GM21390 (cell line): ENCODE measurements around the gene LRRC55.

ENCODE experiments used
- ATAC-seq: cut with Tn5 transposase; IDR thresholded peaks from one replicate; pipeline ENCODE4 v1.9.1; 2021; ENCODE audit not compliant: unreplicated experiment

LRRC55 gene, protein sequence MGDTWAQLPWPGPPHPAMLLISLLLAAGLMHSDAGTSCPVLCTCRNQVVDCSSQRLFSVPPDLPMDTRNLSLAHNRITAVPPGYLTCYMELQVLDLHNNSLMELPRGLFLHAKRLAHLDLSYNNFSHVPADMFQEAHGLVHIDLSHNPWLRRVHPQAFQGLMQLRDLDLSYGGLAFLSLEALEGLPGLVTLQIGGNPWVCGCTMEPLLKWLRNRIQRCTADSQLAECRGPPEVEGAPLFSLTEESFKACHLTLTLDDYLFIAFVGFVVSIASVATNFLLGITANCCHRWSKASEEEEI

DNA sequence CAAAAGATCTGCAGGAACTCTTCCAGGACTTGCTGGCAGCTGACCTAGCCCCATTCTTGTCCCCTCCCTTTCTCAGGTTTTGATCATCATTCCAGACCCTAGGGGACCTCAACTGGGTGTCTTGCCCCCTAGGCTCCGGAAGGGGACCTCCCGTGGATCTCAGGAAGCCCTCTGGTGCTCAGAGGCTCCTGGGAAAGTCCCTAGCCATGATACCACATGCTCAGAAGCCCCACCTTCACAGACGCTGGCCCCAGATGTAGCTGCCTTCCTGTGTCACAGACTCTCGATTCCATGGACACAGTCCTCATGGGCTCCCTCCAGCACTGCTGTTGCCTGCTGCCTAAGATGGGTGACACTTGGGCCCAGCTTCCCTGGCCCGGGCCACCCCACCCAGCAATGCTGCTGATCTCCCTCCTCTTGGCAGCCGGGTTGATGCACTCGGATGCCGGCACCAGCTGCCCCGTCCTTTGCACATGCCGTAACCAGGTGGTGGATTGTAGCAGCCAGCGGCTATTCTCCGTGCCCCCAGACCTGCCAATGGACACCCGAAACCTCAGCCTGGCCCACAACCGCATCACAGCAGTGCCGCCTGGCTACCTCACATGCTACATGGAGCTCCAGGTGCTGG lies at the start of gene LRRC55:
Gene LRRC55, plus strand, starts transcription at position 276 of the 628 bp plus-strand sequence. Its CDS starts 70 bp downstream, at position 346.
- ATAC-seq, result no peak

DNA sequence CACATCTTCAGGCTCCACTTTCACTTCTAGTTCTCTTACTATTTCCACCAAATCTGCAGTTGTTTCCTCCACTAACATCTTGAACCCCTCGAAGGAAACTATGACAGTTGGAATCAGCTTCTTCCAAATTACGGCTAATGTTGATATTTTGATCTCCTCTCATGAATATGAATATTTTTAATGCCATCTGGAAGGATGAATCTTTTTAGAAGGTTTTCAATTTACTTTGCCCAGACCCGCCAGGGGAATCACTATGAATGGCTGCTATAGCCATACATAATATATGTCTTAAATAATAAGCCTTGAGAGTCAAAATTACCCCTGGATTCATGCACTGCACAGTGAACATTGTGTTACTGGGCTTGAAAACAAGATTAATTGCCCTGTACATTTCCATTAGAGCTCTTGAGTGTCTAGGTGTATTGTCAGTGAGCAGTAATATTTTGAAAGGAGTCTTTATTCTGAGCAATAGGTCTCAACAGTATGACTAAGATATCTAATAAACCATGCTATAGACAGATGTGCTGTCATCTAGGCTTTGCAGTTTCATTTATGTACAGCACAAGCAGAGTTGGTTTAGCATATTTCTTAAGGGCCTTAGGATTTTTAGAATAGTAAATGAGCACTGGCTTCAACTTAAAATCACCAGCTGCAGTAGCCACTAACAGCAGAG lies 48.3 kb upstream of the LRRC55 start:
- no peak for ATAC-seq

DNA sequence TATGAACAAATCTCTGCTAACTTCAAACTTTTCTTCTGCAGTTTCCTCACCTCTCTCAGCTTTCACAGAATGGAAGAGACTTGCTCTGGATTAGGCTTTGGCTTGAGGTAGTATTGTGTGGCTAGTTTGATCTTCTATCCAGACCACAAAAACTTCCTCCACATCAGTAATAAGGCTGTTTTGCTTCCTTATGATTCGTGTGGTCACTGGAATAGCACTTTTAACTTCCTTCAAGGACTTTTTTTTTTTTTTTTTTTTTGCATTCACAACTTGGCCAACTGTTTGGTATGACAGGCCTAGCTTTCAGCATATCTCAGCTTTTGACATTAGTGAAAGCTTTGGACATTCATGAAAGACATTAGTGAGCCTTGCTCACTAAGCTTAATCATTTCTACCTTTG lies 47.5 kb upstream of the LRRC55 start:
- no peak for ATAC-seq

DNA sequence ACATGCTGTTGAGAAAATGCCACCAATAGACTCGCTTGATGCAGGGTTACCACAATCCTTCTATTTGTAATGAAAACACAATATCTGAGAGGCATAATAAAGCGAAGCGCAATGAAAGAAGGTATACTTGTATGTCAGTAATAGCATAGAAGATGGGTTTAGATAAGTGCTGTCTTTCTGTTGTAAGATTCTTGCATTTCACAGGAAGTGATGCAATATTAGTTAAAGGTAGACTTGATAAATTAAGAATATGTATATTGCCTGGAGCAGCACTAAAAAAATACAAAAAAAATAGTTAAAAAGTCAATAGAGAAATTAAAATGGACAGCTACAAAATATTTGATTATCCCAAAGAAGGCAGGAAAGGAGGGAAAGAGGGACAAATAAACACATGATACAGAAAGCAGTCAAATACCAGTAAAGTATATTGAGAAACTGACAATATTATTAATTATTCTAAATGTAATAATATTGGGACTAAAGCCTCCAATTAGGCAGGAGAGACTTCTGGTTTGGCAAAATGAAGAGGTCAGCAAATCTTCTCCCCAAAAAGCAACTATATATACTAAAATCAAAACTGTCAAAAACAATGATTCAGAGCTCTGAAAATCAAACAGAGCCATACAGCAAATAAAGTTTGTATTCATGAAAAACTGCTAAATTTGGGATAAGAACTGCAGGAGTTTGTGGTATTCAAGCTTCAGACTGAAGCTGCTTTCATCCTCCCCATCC lies 46.6 kb upstream of the LRRC55 start:
- ATAC-seq, result no peak

DNA sequence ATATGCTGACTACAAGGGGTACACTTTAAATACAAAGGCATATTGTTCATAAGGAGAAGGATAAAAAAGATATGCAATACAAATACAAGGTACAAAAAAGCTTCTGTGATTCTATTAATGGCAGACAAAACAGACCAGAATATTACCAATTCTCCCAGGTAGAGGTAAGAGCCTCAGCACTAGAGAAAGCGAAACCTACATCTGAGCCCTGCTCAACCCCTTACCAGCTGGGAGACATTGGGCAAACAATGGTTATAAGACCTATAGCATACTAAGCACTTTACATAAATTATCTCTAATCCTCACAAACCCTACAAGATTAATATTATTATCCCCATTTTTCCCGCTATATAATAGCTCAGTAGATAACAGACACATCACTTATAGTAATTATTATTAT lies 41.2 kb upstream of the LRRC55 start:
- ATAC-seq, result no peak

DNA sequence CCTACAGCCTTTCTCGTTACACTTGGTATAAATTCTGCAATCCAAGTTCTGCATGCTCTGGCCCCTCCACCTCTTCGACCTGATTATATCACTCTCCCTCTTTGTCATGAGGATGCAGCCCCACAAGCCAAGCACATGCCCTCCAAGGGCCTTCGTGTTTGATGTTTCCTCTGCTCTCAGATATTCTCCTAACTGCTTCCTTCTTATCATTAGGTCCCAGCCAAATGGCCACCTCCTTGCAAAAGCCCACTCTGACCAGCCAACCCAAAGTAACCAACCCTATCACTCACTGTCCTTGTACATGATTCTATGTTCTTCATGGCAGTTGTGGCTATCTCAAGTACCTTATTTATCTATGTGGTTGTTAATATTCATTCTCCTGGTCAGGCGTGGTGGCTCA lies 38.3 kb upstream of the LRRC55 start:
- no peak for ATAC-seq

DNA sequence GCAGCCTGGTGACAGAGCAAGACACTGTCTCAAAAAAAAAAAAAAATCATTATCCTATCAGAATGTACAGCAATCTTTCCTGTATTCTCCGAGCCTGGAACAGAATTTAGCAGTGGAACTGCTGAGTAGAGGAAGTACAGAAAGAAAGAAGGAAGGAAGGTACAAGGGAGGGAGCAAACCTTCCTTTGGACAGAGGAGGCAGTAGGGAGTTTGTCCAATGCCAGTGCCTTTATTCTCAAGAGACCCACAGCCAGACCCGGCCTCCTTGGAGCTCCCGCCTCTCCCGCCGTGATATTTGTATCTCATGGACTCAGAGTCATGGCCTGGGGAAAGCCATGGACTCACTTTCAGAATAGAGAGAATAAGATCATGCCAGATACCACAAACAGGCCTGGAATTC lies 37.7 kb upstream of the LRRC55 start:
- ATAC-seq, result no peak

DNA sequence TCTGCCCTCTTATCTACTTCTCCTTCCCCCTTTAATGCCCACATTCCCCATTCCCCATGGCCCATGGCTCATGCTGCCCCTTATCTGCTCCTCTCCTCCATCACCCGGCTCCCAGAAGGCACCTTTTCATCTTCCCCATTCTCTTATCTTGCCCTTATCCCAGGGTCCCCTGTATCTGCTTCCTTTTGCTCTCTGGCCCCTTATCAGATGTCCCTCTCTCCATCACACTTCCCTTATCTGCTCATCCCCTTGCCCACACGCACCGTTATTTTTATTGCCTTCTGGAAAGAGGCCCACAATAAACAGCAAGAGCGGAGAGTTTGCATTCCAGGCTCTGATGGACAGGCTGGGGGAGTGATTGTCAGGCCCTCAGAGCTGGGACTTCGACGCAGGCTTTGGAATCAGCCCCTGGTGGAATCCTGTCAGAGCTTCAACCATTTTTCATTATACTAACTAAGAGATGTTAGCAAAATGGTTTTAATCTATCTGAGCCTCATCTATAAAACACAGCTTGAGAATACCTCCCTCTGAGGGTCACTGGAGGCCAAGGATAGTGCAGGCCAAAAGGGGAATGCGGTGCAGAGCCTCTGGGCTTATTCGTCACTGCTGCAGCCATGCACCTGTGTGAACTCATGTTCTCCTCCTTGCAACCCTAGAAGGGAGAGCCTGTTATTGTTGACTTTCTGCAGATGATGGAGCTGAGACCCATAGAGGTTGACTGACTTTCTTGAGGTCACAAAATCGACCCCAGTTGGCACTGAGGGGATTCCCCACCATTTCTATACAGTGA lies 37.0 kb upstream of the LRRC55 start:
- no peak for ATAC-seq

DNA sequence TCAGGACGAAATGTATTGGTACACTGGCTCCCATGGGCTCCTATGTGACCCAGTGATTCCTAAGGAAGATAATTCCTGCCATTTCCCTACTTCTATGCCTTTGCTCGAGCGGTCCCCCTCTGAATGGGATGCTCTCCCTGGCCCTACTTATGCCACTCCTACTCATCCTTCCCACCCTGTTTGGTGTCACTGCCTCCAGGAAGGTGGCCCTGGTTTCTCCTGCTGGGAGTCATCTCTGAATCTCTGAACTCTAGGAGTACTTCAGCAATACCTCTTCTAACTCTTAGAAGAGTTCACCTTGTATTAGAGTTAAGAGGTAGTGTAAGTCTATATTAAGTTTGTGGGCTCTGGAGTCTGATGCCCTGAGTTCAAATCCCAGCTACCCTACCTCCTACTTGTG lies 35.5 kb upstream of the LRRC55 start:
- no peak for ATAC-seq

DNA sequence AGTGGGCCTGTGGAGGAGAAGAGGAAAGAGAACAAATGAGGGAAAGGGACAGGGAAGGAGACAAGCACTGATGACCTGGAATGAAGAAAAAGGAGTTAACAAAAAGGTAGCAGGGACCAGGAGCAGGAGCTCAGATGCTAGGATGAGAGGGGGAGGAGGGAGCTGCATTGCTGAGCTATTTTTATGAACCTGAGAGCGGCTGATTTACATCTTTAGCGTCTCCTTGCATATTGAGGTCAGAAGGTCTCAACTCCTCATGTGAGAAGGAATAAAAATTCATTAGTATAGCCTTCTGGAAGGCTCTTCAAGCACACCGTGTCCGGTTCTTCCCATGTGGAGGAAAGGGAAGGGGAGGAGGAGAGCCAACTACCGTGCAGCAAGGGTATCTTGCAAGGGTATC lies 33.1 kb upstream of the LRRC55 start:
- no peak for ATAC-seq

DNA sequence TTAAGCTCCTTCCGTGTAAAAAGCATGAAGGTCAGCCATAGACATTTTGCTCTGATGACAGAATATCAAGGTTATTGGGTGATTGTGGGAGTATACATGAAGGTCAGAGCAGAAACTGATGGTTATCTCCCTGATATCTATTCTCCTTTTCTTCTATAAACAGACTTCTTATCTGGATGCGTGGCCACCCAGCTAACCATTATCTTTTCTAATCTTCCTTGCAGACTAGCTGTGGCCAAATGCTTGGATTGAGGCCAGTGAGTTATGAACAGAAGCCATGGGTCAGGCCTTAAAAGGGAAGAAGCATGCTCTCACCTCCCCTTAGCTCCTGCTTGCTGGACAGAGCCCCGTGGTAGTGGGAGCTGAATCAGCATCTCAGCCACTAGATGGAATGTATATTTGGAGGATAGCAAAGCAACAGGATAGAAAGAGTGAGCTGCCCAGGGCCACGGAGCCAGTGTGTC lies 31.3 kb upstream of the LRRC55 start:
- ATAC-seq, result no peak

DNA sequence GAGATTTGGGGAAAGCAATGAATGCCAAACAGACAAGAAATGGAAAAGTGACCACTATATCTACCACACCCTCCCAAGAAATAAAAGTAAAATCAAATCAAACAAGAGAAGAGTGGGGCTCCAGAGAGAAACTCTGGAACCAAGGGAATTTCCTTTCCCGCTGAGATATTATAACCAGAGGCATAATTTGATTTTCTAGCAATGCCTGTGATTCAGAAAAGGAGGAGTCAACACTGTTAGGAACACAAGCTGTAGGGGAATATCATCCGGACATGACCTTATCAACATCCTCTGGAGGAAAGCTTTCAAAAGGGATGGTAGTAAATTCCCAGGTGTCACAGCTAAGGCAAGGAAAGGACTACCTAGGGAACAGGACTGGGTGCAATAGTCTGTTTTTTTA lies 29.6 kb upstream of the LRRC55 start:
- ATAC-seq, result no peak

DNA sequence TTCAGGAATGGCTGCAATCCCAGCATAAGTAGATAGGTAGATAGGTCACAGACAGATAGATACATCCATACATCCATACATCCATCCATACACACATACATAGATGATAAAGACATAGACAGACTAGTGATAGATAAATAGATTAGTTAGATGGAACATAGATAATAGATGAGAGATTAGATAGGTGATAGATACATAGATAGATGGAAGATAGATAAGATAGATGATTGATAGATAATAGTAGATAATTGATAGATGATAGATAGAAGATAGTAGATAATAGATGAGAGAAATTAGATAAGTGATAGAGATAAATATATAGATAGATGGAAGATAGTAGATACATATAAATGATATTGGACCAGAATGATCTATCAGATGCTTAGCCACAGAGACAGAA lies 28.3 kb upstream of the LRRC55 start:
- ATAC-seq, result no peak

DNA sequence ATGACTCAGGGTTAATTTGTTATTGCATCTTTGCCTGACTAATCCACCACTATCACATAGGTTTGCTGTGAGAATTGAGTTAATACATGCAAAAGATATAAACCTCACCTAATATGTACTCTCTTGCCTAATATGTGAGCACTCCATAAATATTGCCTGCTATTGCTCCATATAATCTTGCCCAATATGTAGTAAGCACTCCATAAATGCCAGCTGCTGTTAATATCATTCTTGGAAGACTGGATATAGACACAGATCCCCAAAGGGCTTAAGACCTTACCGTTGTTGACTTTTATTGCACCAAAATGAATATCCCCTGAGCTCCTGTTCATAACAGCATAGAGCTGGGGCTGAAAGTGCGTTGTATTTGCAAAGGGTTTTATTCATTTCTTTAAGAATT lies 27.0 kb upstream of the LRRC55 start:
- ATAC-seq, result no peak

DNA sequence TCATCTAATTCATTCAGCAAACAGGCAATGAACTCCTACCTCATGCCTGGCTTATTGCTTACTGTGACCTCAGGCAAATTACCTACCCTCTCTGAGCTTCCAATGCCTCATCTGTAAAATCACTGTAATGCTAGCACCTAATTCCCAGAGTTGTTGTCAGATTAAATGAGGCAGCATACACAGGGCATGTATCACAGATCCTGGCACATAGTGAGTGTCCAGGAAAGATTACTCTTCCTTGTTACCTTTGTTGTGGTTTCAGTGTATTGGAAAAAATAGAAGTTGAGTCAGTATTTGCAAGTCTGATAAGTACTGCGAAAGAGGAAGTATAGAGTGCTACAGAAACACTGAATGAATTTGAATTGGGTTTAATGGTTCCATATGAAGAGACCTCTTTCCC lies 26.4 kb upstream of the LRRC55 start:
- ATAC-seq, result no peak

DNA sequence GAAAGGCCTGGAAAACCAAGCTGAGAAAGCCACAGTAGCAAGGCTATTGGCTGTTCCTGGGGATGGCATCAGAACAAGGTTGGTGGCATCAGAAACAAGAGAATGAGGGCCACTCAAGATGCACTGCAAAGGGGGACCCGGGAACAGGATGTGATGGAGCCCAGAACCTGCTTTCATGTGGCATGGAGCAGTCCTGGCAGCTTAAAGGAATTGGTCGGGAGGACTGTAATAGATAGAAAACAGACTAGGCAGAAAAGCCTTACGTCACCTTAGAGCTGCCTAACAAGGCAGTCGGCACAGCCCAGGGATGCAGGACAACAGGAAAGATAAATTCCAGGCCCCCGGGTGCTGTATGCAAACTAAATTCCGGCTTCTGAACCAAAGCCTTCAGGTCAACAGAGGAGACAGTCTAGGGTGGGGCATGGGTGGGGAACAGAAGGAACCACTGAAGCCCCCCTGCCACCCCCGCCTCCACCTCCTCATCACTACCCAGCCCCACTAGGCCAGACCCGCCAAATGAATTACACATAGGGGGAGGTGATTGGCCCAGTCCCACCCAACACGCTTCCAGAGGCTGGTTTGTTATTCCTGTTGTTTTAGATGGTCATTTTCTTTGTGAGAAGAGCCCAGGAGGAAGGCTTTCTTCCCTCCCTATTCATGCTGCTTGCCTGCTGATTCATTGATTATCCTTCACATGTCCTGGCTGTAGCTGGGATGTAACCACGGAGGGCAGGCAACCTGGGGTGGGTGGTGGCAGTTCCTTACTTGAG lies 25.7 kb upstream of the LRRC55 start:
- no peak for ATAC-seq

DNA sequence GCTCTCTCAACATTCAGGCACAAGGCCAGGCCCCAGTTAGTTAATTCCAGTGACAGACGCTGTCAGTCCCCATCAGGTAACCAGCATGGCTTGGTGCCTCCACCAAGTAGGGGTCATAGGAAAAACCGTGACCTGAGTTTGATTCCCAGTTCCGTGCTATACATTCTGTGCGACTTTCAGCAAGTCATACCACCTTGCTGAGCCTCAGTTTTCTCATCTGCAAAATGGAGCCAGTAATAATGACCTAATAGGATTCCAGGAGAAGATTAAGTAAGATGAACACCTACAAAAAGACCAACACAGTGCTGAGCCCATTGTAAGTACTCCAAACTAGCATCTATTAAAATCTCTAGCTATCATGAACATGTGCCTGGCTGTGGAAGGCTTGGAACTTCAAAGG lies 24.8 kb upstream of the LRRC55 start:
- ATAC-seq, result no peak

DNA sequence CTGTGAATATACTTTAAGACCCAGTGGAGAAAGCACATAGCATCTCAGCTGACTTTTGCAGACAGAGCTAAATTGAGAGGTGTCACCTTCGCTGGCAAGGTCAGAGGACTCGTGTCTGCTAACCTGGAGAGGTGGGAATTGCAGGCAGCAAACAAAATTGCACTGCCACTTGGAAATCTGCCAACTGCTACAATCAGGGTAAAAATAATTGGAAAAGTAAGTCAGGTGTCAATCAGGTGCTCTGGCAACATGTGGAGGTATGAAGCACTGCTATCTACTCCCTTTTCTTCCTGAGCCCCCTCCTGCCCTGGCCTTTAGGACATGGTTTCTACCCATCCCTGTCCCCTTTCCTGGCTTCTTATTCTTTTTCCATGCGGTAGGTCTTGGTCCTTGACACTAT lies 24.1 kb upstream of the LRRC55 start:
- no peak for ATAC-seq

DNA sequence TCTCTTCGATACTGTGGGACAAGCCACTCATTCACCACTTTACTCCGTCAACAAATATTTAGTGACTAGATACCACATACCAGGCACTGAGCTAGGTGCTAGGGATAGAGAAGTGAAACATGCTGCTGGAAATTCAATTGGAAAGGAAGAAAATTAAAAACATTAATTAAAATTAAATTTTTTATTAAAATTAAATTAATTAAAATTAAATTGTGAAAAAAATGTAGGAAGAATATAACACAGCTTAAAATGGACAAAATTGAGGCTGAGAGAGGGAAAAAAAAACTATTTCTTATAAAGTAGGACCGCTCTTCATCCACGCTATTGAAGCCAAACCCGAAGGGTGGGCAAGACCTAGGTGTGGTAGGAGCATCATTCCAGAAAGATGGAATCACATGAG lies 23.6 kb upstream of the LRRC55 start:
- no peak for ATAC-seq

DNA sequence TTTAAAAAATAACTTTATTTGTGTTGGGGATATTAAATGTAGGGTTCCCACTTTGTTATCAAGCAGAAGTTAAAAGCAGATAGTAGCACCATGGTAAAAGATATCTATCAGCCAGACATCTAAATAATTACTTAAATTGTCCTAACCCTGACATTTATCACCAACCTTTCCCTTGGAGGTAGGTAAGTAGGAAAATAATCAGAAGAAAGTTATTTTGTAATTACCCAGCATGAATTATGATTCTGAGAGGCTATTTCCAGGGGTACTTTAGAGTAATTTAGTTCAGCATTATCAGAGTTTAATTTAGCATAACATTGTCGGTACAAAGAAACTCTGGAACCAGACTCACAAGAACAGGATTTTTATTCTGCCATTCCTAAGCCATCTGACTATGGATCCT lies 23.2 kb upstream of the LRRC55 start:
- no peak for ATAC-seq
